Retinal pigment epithelial cell (primary cell): ENCODE data around the gene STAT5B.

Source experiments
- DNase-seq: peaks from one replicate; pipeline ENCODE4 v3.0.0-alpha.2; 2010; ENCODE audit warnings: low read depth
- H3K4me3 ChIP-seq: 2 replicates; pipeline ENCODE4 v1.5.1; 2011; ENCODE audit warnings: mild to moderate bottlenecking, low read length, control low read depth, moderate library complexity
- CTCF ChIP-seq: conservative IDR thresholded peaks from 2 replicates; pipeline ENCODE4 v1.5.1; 2011; ENCODE audit warnings: low read depth, low read length, control low read depth, inconsistent platforms

Gene STAT5B

GRCh38 chr17:42260318-42260717, 15.9 kb downstream of the STAT5B start:
- no peak for DNase-seq
- no peak overlapping the region for H3K4me3 ChIP-seq
- no peak for TF ChIP-seq CTCF

GRCh38 chr17:42255445-42255844, 20.7 kb downstream of the STAT5B start:
- DNase-seq, result no peak
- no peak for TF ChIP-seq CTCF

GRCh38 chr17:42253578-42253977, 22.6 kb downstream of the STAT5B start:
- DNase-seq, result no peak

More at GRCh38 chr17:42255445-42255844, 20.7 kb downstream of the STAT5B start:
- no peak overlapping the region for H3K4me3 ChIP-seq

GRCh38 chr17:42252597-42253550, 23.3 kb downstream of the STAT5B start:
- DNase-seq, result no peak
- H3K4me3 ChIP-seq, result no peak overlapping the region
- no peak for TF ChIP-seq CTCF

More at GRCh38 chr17:42253578-42253977, 22.6 kb downstream of the STAT5B start:
- TF ChIP-seq CTCF, result no peak
- H3K4me3 ChIP-seq, result no peak overlapping the region

GRCh38 chr17:42251115-42251514, 25.1 kb downstream of the STAT5B start:
- no peak for DNase-seq
- no peak overlapping the region for H3K4me3 ChIP-seq
- peak; percentile 46 for TF ChIP-seq CTCF

GRCh38 chr17:42249681-42250446, 26.3 kb downstream of the STAT5B start:
- no peak for DNase-seq
- no peak overlapping the region for H3K4me3 ChIP-seq
- no peak for TF ChIP-seq CTCF
